Lung (tissue), 12 donors: ENCODE measurements around the gene CHRNA7. TPM values are rescaled to one million over a fixed set of nuclear protein-coding genes. Genes with fewer than 3 reads are reported as not detected.

Experiments
- ATAC-seq: fragments of 200-7000 bp; cut with Tn5 transposase; one replicate; pipeline ENCODE4 v1.9.1; 2020; ENCODE audit warnings: moderate number of reproducible peaks; ENCODE audit not compliant: insufficient read depth, low FRiP score
- DNase-seq, 3 donors: peaks; one replicate each; pipeline ENCODE4 v3.0.0-alpha.2; 2013 to 2017
- H3K27ac ChIP-seq, 2 donors: one replicate each; pipeline ENCODE4 v1.5.1; 2013; ENCODE audit warnings: mild to moderate bottlenecking in 2 of 2, moderate library complexity in 2 of 2, control low read depth in 1 of 2, inconsistent platforms in 1 of 2, low read depth in 1 of 2, low read length in 1 of 2
- H3K27me3 ChIP-seq, 3 donors: one replicate each; pipeline ENCODE4 v1.5.1; 2013; ENCODE audit warnings: low read length in 2 of 3; ENCODE audit not compliant: control insufficient read depth in 3 of 3, insufficient read depth in 3 of 3
- H3K36me3 ChIP-seq, 4 donors: one replicate each; pipeline ENCODE4 v1.5.1; 2013; ENCODE audit warnings: low read length in 4 of 4, mild to moderate bottlenecking in 1 of 4, moderate library complexity in 1 of 4; ENCODE audit not compliant: control insufficient read depth in 4 of 4, insufficient read depth in 4 of 4
- H3K4me1 ChIP-seq, 5 donors: one replicate each; pipeline ENCODE4 v1.5.1; 2013; ENCODE audit warnings: low read length in 5 of 5, mild to moderate bottlenecking in 2 of 5, moderate library complexity in 1 of 5; ENCODE audit not compliant: control insufficient read depth in 5 of 5, insufficient read depth in 5 of 5
- H3K4me3 ChIP-seq: one replicate; pipeline ENCODE4 v1.5.1; 2013; ENCODE audit warnings: mild to moderate bottlenecking, control low read depth, moderate library complexity
- H3K9ac ChIP-seq, 2 donors: one replicate each; pipeline ENCODE4 v1.5.1; 2013; ENCODE audit warnings: low read length in 2 of 2, control low read depth in 1 of 2; ENCODE audit not compliant: insufficient read depth in 1 of 2
- H3K9me3 ChIP-seq, 4 donors: one replicate each; pipeline ENCODE4 v1.5.1; 2013; ENCODE audit warnings: low read length in 3 of 4, mild to moderate bottlenecking in 1 of 4, moderate library complexity in 1 of 4; ENCODE audit not compliant: control insufficient read depth in 4 of 4, insufficient read depth in 3 of 4
- WGBS, 2 donors: extraction: QIAGEN DNeasy Blood & Tissue Kit; methylation state at CpG; one replicate each; pipeline ENCODE4 v1.1.7; 2013; 5-methylcytosine and 5-hydroxymethylcytosine counted together
- polyA plus RNA-seq, 2 donors: library from polyadenylated mRNA; stranded (reverse); fragments of 200-250 nt; gene quantifications; one replicate each; pipeline ENCODE4 v1.2.1, GENCODE V29; 2013
- total RNA-seq, 2 donors: library from RNA; depleted of rRNA in 1 of 2; stranded (reverse); fragments of >200 nt in 1 of 2; gene quantifications; one replicate each; pipeline ENCODE4 v1.2.1, GENCODE V29; 2014 to 2021
- TF ChIP-seq, protein P1 (sequence below): IDR thresholded peaks from 2 replicates; pipeline ENCODE4 v1.5.1; 2012; ENCODE audit warnings: mild to moderate bottlenecking; ENCODE audit errors: control extremely low read depth, extremely low read depth
- donor health status: control.
- donor health status: control.
- donor health status: Bipolar disorder and iron deficiency.
- donor health status: healthy.
- donor health status: DM: yes; HTN: yes; CAD: no.

CHRNA7 gene
- total and polyA plus RNA-seq, 4 donors = 0.30 to 2.7 (median 1.4) TPM

GRCh38 chr15:32112101-32112500, 81.8 kb downstream of the CHRNA7 start:
- Histone ChIP-seq H3K9ac (no peak overlapping the region), H3K4me1 (no peaks in the 10 kb centered on the region), H3K36me3 (no peaks in the 10 kb centered on the region), H3K4me3 (no peak overlapping the region), H3K9me3 (no peaks in the 10 kb centered on the region), H3K27me3 (peaks cover 0 to under 1% (median 0%) of the 10 kb centered on the region in 3 donors), H3K27ac (no peak overlapping the region)
- 89 to 90% methylated on average over 8 of the region's 8 CpGs for WGBS, 2 donors
- DNase-seq (no peak), ATAC-seq (no peak)
- TF ChIP-seq, protein P1, sequence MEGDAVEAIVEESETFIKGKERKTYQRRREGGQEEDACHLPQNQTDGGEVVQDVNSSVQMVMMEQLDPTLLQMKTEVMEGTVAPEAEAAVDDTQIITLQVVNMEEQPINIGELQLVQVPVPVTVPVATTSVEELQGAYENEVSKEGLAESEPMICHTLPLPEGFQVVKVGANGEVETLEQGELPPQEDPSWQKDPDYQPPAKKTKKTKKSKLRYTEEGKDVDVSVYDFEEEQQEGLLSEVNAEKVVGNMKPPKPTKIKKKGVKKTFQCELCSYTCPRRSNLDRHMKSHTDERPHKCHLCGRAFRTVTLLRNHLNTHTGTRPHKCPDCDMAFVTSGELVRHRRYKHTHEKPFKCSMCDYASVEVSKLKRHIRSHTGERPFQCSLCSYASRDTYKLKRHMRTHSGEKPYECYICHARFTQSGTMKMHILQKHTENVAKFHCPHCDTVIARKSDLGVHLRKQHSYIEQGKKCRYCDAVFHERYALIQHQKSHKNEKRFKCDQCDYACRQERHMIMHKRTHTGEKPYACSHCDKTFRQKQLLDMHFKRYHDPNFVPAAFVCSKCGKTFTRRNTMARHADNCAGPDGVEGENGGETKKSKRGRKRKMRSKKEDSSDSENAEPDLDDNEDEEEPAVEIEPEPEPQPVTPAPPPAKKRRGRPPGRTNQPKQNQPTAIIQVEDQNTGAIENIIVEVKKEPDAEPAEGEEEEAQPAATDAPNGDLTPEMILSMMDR = no peak

DNA sequence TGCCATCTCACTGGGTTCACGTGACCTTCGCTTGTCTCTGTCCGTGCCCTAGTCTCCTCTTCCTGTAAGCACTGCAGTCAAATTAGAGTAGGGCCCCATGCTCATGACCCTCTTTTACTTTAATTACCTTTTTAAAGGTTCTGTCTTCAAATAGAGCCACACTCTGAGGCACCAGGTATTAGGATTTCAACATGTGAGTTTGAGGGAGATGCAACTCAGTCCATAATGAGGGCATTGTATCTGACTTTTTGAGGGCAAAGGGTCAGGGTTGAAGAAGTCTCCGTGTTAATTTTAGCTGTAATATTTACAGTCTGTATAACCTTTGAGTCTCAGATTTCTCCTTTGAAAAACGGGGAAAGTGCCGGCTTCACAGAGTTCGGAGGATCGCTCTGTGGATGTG, 82.9 kb downstream of the CHRNA7 start:
- TF ChIP-seq, protein P1 = no peak
- Histone ChIP-seq H3K9me3 (no peaks in the 10 kb centered on the region), H3K4me3 (no peak overlapping the region), H3K27ac (no peak overlapping the region), H3K27me3 (peaks cover 0 to 3% (median 0%) of the 10 kb centered on the region in 3 donors), H3K4me1 (no peaks in the 10 kb centered on the region), H3K9ac (no peak overlapping the region), H3K36me3 (no peaks in the 10 kb centered on the region)
- ATAC-seq (no peak), DNase-seq (no peak)
- WGBS, 2 donors = 71 to 84% methylated on average over 8 of the region's 8 CpGs

DNA sequence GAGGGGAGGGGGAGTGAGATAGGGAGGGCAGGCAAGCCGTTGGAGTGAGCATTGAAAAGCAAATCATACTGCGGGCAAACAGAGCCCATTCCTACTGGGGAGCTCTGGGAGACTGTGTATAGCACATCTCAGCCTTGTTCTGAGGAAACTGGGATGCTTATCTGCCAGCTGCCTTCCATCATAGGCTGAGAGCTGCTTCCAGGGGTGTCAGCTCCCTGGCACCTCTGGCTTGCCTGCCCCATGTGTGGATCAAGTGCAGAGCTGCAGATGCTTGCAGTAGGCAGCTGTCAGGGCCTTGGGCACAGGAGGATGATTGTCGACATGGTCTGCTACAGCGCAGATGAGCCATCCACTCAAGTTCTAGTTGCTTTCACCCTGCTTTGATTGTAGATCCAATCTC, 86.8 kb downstream of the CHRNA7 start:
- 72 to 75% methylated on average over 4 of the region's 4 CpGs for WGBS, 2 donors
- H3K4me3 ChIP-seq = no peak overlapping the region
- no peak overlapping the region for H3K27ac ChIP-seq
- H3K4me1 ChIP-seq = no peaks in the 10 kb centered on the region
- DNase-seq (no peak), ATAC-seq (no peak)
- no peak overlapping the region for H3K9ac ChIP-seq
- TF ChIP-seq, protein P1 = no peak
- no peaks in the 10 kb centered on the region for H3K9me3 ChIP-seq
- H3K36me3 ChIP-seq = no peaks in the 10 kb centered on the region
- H3K27me3 ChIP-seq = peaks cover 0 to 3% (median 0%) of the 10 kb centered on the region in 3 donors

GRCh38 chr15:32119286-32119685, 89.0 kb downstream of the CHRNA7 start:
- Histone ChIP-seq H3K9me3 (no peaks in the 10 kb centered on the region), H3K36me3 (no peaks in the 10 kb centered on the region)
- WGBS, 2 donors = 72 to 86% methylated on average over 3 of the region's 3 CpGs

More at GRCh38 chr15:32119286-32119685, 89.0 kb downstream of the CHRNA7 start:
- DNase-seq (no peak), ATAC-seq (no peak)
- H3K27ac ChIP-seq = no peak overlapping the region
- no peak overlapping the region for H3K9ac ChIP-seq
- H3K4me3 ChIP-seq = no peak overlapping the region
- no peaks in the 10 kb centered on the region for H3K4me1 ChIP-seq
- TF ChIP-seq, protein P1 = no peak
- peaks cover 0 to 3% (median 0%) of the 10 kb centered on the region in 3 donors for H3K27me3 ChIP-seq
